H1 (cell line): ENCODE data around the gene UPF1. TPM values are rescaled to one million over a fixed set of nuclear protein-coding genes. Genes with fewer than 3 reads are reported as not detected.
A peak's percentile ranks its signal among the peaks of the same experiment; 100 is the strongest.

Source experiments
- CTCF ChIA-PET: fragments of 300-600 bp; sonication (Branson Sonifier 250); formaldehyde crosslinking; loops from one replicate; lab custom pipeline; 2021; ENCODE audit not compliant: partially characterized antibody; lab: Charles Lee
- POLR2A ChIA-PET: fragments of 300-600 bp; sonication (Branson Sonifier 250); formaldehyde crosslinking; loops from one replicate; lab custom pipeline; 2021; ENCODE audit warnings: inconsistent platforms; ENCODE audit not compliant: partially characterized antibody; lab: Charles Lee
- DNase-seq, 2 experiments: peaks; one replicate each; pipeline versions ENCODE4 v3.0.0 to v3.0.0-alpha.2; 2010 to 2022; ENCODE audit warnings: low spot score in 2 of 2, low read depth in 1 of 2, mixed read lengths in 1 of 2
- FAIRE-seq: peaks from 2 replicates; lab custom pipeline; 2011; peaks lifted over from hg19 to GRCh38; lab: Jason Lieb, UNC
- H2AFZ ChIP-seq: 2 replicates; pipeline ENCODE4 v1.8.1; 2012; ENCODE audit warnings: low read length, inconsistent platforms
- H2AK5ac ChIP-seq: 2 replicates; pipeline ENCODE4 v1.6.1; 2013; ENCODE audit warnings: low read depth, low read length
- H2BK120ac ChIP-seq: replicated peaks from 2 replicates; pipeline ENCODE3; 2013; ENCODE audit warnings: low read depth, low read length, inconsistent platforms
- H2BK12ac ChIP-seq: 2 replicates; pipeline ENCODE4 v1.6.1; 2013; ENCODE audit warnings: low read depth, low read length
- H2BK15ac ChIP-seq: 2 replicates; pipeline ENCODE4 v1.6.1; 2013; ENCODE audit warnings: low read length
- H2BK20ac ChIP-seq: 2 replicates; pipeline ENCODE4 v1.6.1; 2013; ENCODE audit warnings: low read length
- H2BK5ac ChIP-seq: 2 replicates; pipeline ENCODE4 v1.6.1; 2013; ENCODE audit warnings: low read depth, low read length
- H3K14ac ChIP-seq: 2 replicates; pipeline ENCODE4 v1.6.1; 2013; ENCODE audit warnings: inconsistent platforms; ENCODE audit not compliant: insufficient read length
- H3K18ac ChIP-seq: 2 replicates; pipeline ENCODE4 v1.6.1; 2013; ENCODE audit warnings: low read length; ENCODE audit errors: extremely low read depth
- H3K23ac ChIP-seq: 2 replicates; pipeline ENCODE4 v1.6.1; 2013; ENCODE audit warnings: inconsistent platforms; ENCODE audit not compliant: insufficient read length
- H3K23me2 ChIP-seq: 2 replicates; pipeline ENCODE4 v1.6.1; 2013; ENCODE audit warnings: low read depth, low read length
- H3K27ac ChIP-seq: 2 replicates; pipeline ENCODE4 v1.6.1; 2011; ENCODE audit warnings: low read depth, low read length, inconsistent platforms
- H3K27me3 ChIP-seq, 4 experiments: replicated peaks in 1 of 4; 1 replicate in 1 of 4; 2 replicates in 3 of 4; pipeline versions ENCODE4 v1.6.1 to v1.8.1; 2011 to 2013; ENCODE audit warnings: low read length in 3 of 4, mild to moderate bottlenecking in 3 of 4, inconsistent platforms in 2 of 4, mixed read lengths in 2 of 4, moderate library complexity in 1 of 4; ENCODE audit not compliant: control insufficient read depth in 3 of 4, insufficient read depth in 3 of 4; ENCODE audit errors: extremely low read depth in 1 of 4
- H3K36me3 ChIP-seq, 4 experiments: 2 replicates each; pipeline versions ENCODE4 v1.6.1 to v1.8.1; 2011 to 2013; ENCODE audit warnings: mild to moderate bottlenecking in 4 of 4, low read length in 3 of 4, moderate library complexity in 2 of 4, control low read depth in 1 of 4, inconsistent platforms in 1 of 4; ENCODE audit not compliant: insufficient read depth in 4 of 4, control insufficient read depth in 2 of 4
- H3K4ac ChIP-seq: replicated peaks from 2 replicates; pipeline ENCODE3; 2013; ENCODE audit warnings: low read length, low read depth, mixed read lengths, inconsistent platforms; ENCODE audit not compliant: insufficient read length
- H3K4me1 ChIP-seq, 4 experiments: replicated peaks in 1 of 4; 1 replicate in 1 of 4; 2 replicates in 3 of 4; pipeline versions ENCODE4 v1.6.1 to v1.8.1; 2011 to 2013; ENCODE audit warnings: low read length in 3 of 4, inconsistent platforms in 2 of 4, mixed read lengths in 1 of 4; ENCODE audit not compliant: insufficient read depth in 4 of 4, control insufficient read depth in 3 of 4
- H3K4me2 ChIP-seq, 2 experiments: 2 replicates each; pipeline versions ENCODE4 v1.6.1 to v1.8.1; 2011 to 2013; ENCODE audit warnings: low read depth in 2 of 2, low read length in 2 of 2, control low read depth in 1 of 2, inconsistent platforms in 1 of 2, mild to moderate bottlenecking in 1 of 2; ENCODE audit not compliant: insufficient read depth in 1 of 2
- H3K4me3 ChIP-seq, 4 experiments: fragments of 200-600, 300-600 bp in 1 of 4; sonication (generic), shearing (Covaris generic), sonication (Bioruptor Twin) in 1 of 4; 2 replicates each; pipeline versions ENCODE4 v1.5.1 to v1.8.1; 2011 to 2016; ENCODE audit warnings: low read length in 4 of 4, low read depth in 3 of 4, control low read depth in 2 of 4, inconsistent platforms in 2 of 4, mild to moderate bottlenecking in 2 of 4, mixed read lengths in 1 of 4, moderate library complexity in 1 of 4; ENCODE audit not compliant: insufficient read depth in 2 of 4; ENCODE audit errors: extremely low read depth in 1 of 4
- H3K56ac ChIP-seq: replicated peaks from 2 replicates; pipeline ENCODE3; 2013; ENCODE audit warnings: low read depth, mild to moderate bottlenecking, mixed read lengths, low read length, inconsistent platforms; ENCODE audit not compliant: insufficient read length
- H3K79me1 ChIP-seq: 2 replicates; pipeline ENCODE4 v1.6.1; 2013; ENCODE audit warnings: low read depth, low read length, control low read depth
- H3K79me2 ChIP-seq, 2 experiments: 2 replicates each; pipeline versions ENCODE4 v1.6.1 to v1.8.1; 2012 to 2013; ENCODE audit warnings: low read length in 2 of 2, mild to moderate bottlenecking in 2 of 2, inconsistent platforms in 1 of 2; ENCODE audit not compliant: insufficient read depth in 2 of 2, control insufficient read depth in 1 of 2
- H3K9ac ChIP-seq, 4 experiments: replicated peaks in 1 of 4; 1 replicate in 1 of 4; 2 replicates in 3 of 4; pipeline versions ENCODE4 v1.6.1 to v1.8.1; 2011 to 2013; ENCODE audit warnings: low read depth in 3 of 4, low read length in 3 of 4, control low read depth in 2 of 4, mild to moderate bottlenecking in 2 of 4, moderate library complexity in 2 of 4, inconsistent platforms in 1 of 4; ENCODE audit errors: extremely low read depth in 1 of 4
- H3K9me3 ChIP-seq, 2 experiments: 2 replicates each; pipeline versions ENCODE4 v1.6.1 to v1.8.1; 2012 to 2013; ENCODE audit warnings: mild to moderate bottlenecking in 2 of 2, moderate library complexity in 2 of 2, control low read depth in 1 of 2, inconsistent platforms in 1 of 2, low read depth in 1 of 2, low read length in 1 of 2, mixed read lengths in 1 of 2; ENCODE audit not compliant: insufficient read depth in 2 of 2
- H4K20me1 ChIP-seq, 2 experiments: replicated peaks in 1 of 2; 2 replicates each; pipeline versions ENCODE3 to v1.8.1; 2011 to 2013; ENCODE audit warnings: inconsistent platforms in 2 of 2, low read length in 2 of 2, mild to moderate bottlenecking in 1 of 2; ENCODE audit not compliant: insufficient read depth in 2 of 2, control insufficient read depth in 1 of 2
- H4K5ac ChIP-seq: 2 replicates; pipeline ENCODE4 v1.6.1; 2013; ENCODE audit warnings: low read length, low read depth, mixed read lengths, inconsistent platforms; ENCODE audit not compliant: insufficient read length
- H4K8ac ChIP-seq: 2 replicates; pipeline ENCODE4 v1.8.0; 2013; ENCODE audit warnings: mild to moderate bottlenecking, moderate library complexity, low read length, inconsistent platforms; ENCODE audit not compliant: insufficient read depth; ENCODE audit errors: extremely low read depth
- H4K91ac ChIP-seq: replicated peaks from 2 replicates; pipeline ENCODE3; 2013; ENCODE audit warnings: low read length, mixed read lengths, inconsistent platforms; ENCODE audit not compliant: insufficient read length
- MAX ChIP-seq: IDR thresholded peaks from 2 replicates; pipeline ENCODE4 v1.6.1; 2012; ENCODE audit warnings: inconsistent platforms
- PHF8 ChIP-seq: fragments of 200-600 bp; sonication (generic); conservative IDR thresholded peaks from 2 replicates; pipeline ENCODE4 v1.7.1; 2012; ENCODE audit warnings: low read depth, mild to moderate bottlenecking, inconsistent platforms, low read length, moderate library complexity
- TEAD4 ChIP-seq: IDR thresholded peaks from 2 replicates; pipeline ENCODE4 v1.6.1; 2012; ENCODE audit warnings: low read depth, low read length, inconsistent platforms, mixed read lengths
- WGBS, 2 experiments: shearing (Covaris generic) in 1 of 2; methylation state at CpG; one replicate each; pipeline versions ENCODE4 v1.1.6 to v1.1.7; 2013 to 2015; ENCODE audit warnings: low lambda C conversion rate in 2 of 2, mixed read lengths in 2 of 2, inconsistent platforms in 1 of 2, low coverage in 1 of 2, missing lambda C conversion rate in 1 of 2; ENCODE audit not compliant: insufficient replicate concordance in 2 of 2, insufficient coverage in 1 of 2, insufficient read length in 1 of 2; ENCODE audit errors: extremely low coverage in 1 of 2, missing lambda C conversion rate in 1 of 2; 5-methylcytosine and 5-hydroxymethylcytosine counted together
- polyA plus RNA-seq, 7 experiments: library from polyadenylated mRNA; depleted of rRNA in 3 of 7; stranded (reverse) in 5 of 7; unstranded in 2 of 7; fragments of >200 nt in 5 of 7; fragments of 200-250 nt in 2 of 7; gene quantifications; 1 replicate in 5 of 7; 2 replicates in 1 of 7; 4 replicates in 1 of 7; pipeline versions ENCODE4 v1.2.1 to v1.2.3, GENCODE V29; 2011 to 2013; ENCODE audit warnings: missing spikeins in 2 of 7, mixed read lengths in 2 of 7
- total RNA-seq: library from RNA; stranded (reverse); fragmentation: NEBNext Ultra II Directional; extraction: Animal tissue kit (Norgen Biotek cat#: 25700); gene quantifications from 2 replicates; pipeline ENCODE4 v1.2.1, GENCODE V29; 2021

The UPF1 gene
- total and polyA plus RNA-seq, 2 of the 8 experiments (the other 6 are each of a cell fraction or from before 2014, with no cell fraction given), result 46.4 to 62.0 TPM

DNA sequence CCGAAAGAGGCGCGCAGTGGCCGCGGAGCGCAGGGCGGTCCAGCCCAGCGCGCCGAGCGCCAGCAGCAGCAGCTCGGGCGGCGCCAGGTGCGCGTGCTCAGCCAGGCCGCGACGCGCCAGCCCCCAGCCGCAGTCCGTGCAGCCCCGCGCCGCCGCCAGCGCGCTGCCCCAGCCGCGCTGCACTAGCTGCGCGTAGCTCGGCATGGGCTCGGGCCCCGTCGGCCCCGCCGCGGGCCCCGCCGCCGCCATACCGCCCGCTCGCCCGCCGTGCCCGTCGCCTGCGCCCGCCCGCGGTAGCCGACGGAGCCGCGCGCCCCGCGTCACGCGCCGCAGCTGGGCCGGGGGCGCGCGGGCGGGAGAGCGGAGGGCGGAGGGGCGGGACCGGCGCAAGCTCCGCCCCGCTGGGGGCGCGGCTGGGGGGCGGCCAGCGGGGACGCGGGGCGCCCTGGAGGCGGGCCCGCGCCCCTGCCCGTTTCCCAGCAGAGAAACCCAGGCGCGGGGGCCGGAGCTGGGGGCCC, 64.1 kb downstream of the UPF1 start, which contains the start of gene CERS1:
TSS of gene CERS1 (minus strand) at position 335 of the 518 bp plus-strand sequence. CDS start at position 249, 86 bp downstream.
- DNase-seq (peak in 1 of 2 experiments; percentile 75), FAIRE-seq (no peak)
- peak within 1 kb of the TSS; percentile 57 to 86 for H3K4me2 ChIP-seq
- no peak within 1 kb of the TSS for H3K4ac ChIP-seq
- H2BK12ac ChIP-seq, result no peak within 1 kb of the TSS
- ChIA-PET CTCF (interaction anchor here (0.6 to 2.7 kb wide), 12 partner anchors 13 to 445 kb away, joined by 3 to 16 read pairs (median 4); no protein-coding TSS in a partner anchor), POLR2A (interaction anchor here (0.8 to 4.0 kb wide), 10 partner anchors 9 to 91 kb away, joined by 3 to 17 read pairs (median 5); partner anchors contain the start of genes COPE and DDX49)
- WGBS, 2 experiments, result 1% methylated on average over 23 of the region's 89 CpGs; no CpG with 5 or more reads in 1 of the 2 experiments
- H3K23me2 ChIP-seq, result peaks cover 6% of the 10 kb centered on the region; the same call in 1 of the 2 replicates
- peak within 1 kb of the TSS; percentile 71 for H3K18ac ChIP-seq
- no peak within 1 kb of the TSS for H2BK20ac ChIP-seq
- no peak within 1 kb of the TSS for H2BK5ac ChIP-seq
- no peaks in the 10 kb centered on the region for H3K9me3 ChIP-seq
- H2BK120ac ChIP-seq, result no peak within 1 kb of the TSS
- H4K91ac ChIP-seq, result no peak within 1 kb of the TSS
- H3K79me2 ChIP-seq, result no peaks in the 10 kb centered on the region
- H3K9ac ChIP-seq, result peak within 1 kb of the TSS in 3 of 4 experiments; percentile 20 to 80 (median 43); a peak in 5 of 7 replicates
- peak within 1 kb of the TSS; percentile 43 for H4K5ac ChIP-seq
- TF ChIP-seq TEAD4 (no peak), MAX (peak; percentile 54; the same call in 1 of the 2 replicates), PHF8 (0 out of 2 replicates have a peak, but pooled peaks have one; percentile 9)
- H2AK5ac ChIP-seq, result 0 out of 2 replicates have a peak within 1 kb of the TSS, but pooled peaks have one; percentile 24
- H3K27me3 ChIP-seq, result peaks cover 0 to 13% (median 8%) of the 10 kb centered on the region in 4 experiments; a peak in 4 of 7 replicates
- no peak within 1 kb of the TSS for H3K14ac ChIP-seq
- peak within 1 kb of the TSS; percentile 28; the same call in 1 of the 2 replicates for H2AFZ ChIP-seq
- H3K36me3 ChIP-seq, result no peaks in the 10 kb centered on the region; a peak in 1 of 8 replicates
- no peak within 1 kb of the TSS for H3K56ac ChIP-seq
- H3K79me1 ChIP-seq, result no peaks in the 10 kb centered on the region
- no peak within 1 kb of the TSS for H3K27ac ChIP-seq
- H2BK15ac ChIP-seq, result no peak within 1 kb of the TSS
- peak within 1 kb of the TSS; percentile 42 to 79 (median 62) for H3K4me3 ChIP-seq
- no peak within 1 kb of the TSS for H3K23ac ChIP-seq
- peaks cover 0 to 13% (median 5%) of the 10 kb centered on the region in 4 experiments; a peak in 5 of 7 replicates for H3K4me1 ChIP-seq
- H4K8ac ChIP-seq, result peak within 1 kb of the TSS; percentile 79; the same call in 1 of the 2 replicates
- peaks cover 6 to 15% of the 10 kb centered on the region in 2 experiments for H4K20me1 ChIP-seq
